GM18505 (cell line): ENCODE data around the gene PCYT2.

Experiments
- ATAC-seq: cut with Tn5 transposase; IDR thresholded peaks from one replicate; pipeline ENCODE4 v1.9.1; 2021; ENCODE audit not compliant: unreplicated experiment
- POLR2A ChIP-seq: IDR thresholded peaks from 4 replicates; pipeline ENCODE4 v1.6.1; 2011; ENCODE audit warnings: borderline replicate concordance; ENCODE audit not compliant: insufficient read depth, insufficient read length; ENCODE audit errors: extremely low read depth

Gene PCYT2

GRCh38 chr17:81951785-81952684 lies 40.8 kb upstream of the PCYT2 start:
- TF ChIP-seq POLR2A = no peak
- no peak for ATAC-seq

DNA sequence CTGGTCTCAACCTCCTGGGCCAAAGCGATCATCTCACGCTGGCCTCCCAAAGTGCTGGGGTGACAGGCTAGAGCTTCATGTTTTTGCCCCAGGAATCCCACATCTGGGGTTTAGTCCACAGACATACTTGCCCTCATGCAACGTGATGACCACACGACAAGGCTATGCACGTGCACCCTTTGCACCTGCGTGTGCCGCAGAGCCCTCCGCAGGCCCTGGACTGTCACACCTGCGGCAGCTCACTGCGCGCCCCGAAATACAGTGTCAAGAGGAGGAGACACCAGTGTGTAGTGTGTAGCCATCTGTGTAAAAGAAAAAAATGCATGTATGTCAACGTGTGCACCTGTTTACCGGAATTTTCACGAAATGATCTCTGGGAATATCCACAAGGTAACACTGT lies 39.3 kb upstream of the PCYT2 start:
- no peak for ATAC-seq
- TF ChIP-seq POLR2A = no peak

DNA sequence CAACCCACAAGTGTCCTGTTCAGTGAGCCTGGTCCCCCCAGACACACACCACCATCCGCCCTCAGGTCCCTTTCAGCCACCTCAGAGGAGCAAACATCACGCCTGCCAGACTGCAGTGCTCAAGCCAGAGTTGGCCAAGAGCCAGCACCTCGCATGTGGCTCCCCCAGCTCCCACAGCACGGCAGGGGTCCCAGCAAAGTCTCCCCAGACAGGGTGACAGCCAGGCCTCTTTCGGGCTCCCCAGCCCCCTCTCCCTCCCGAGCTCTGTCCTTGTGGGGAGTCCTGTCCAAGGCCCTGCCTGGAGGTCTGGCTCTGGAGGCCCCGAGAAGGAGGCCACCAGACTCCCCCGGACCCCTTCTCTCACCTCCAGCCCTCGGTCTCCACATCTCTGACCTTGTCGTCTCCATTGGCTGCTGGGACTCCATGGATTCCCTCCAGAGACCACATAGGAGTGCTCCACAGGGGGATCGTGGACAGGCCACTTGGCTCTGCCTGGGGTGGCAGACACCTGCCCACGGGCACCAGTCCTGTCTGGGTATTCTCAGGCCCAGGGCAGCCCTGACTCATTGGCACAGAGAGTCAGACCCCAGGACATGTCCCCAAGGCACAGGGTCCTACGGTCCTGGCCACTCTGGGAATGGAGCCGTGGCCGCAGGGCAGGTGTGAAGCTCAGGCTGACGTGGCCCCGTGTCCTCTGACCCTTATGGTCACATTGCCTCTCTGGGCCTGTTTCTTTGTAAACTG lies 37.6 kb upstream of the PCYT2 start:
- TF ChIP-seq POLR2A = no peak
- no peak for ATAC-seq

GRCh38 chr17:81947189-81947588 lies 36.0 kb upstream of the PCYT2 start, which contains the start of gene MYADML2:
MYADML2 (minus strand) TSS chr17:81947233; CDS start chr17:81941741, 5,492 bp downstream.
- TF ChIP-seq POLR2A = no peak
- ATAC-seq = no peak

DNA sequence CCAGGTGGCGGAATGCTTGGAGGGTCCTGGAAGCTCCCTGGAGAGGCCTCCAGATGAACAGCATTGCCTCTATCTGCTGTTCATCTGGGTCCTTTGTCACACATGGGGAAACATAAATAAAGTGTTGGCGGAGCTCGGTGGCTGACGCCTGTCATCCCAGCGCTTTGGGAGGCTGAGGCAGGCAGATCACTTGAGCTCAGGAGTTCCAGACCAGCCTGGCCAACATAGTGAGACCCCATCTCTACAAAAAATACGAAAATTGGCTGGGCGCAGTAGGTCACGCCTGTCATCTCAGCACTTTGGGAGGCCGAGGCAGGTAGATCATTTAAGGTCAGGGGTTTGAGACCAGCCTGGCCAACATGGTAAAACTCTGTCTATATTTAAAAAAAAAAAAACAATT lies 33.7 kb upstream of the PCYT2 start:
- no peak for TF ChIP-seq POLR2A
- no peak for ATAC-seq

DNA sequence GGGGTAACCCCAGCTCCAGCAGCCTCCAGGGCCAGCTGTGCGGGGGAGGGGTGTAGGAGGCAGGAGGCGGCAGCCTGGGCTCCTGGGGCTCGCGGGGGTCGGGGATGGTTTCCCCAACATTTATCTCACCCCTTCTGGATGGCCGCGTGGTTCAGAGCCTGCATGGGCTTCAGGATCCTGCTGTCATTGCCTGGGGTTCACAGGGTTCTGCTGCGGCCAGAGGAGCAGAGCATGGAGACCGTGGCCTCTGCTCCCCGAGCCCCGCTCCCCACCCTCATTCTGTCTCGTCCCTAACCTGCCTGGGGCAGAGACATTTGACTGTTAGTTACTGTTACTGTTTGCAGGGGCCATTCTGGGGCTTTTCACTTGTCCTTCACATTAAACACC lies 31.0 kb upstream of the PCYT2 start:
- ATAC-seq = no peak
- no peak for TF ChIP-seq POLR2A

DNA sequence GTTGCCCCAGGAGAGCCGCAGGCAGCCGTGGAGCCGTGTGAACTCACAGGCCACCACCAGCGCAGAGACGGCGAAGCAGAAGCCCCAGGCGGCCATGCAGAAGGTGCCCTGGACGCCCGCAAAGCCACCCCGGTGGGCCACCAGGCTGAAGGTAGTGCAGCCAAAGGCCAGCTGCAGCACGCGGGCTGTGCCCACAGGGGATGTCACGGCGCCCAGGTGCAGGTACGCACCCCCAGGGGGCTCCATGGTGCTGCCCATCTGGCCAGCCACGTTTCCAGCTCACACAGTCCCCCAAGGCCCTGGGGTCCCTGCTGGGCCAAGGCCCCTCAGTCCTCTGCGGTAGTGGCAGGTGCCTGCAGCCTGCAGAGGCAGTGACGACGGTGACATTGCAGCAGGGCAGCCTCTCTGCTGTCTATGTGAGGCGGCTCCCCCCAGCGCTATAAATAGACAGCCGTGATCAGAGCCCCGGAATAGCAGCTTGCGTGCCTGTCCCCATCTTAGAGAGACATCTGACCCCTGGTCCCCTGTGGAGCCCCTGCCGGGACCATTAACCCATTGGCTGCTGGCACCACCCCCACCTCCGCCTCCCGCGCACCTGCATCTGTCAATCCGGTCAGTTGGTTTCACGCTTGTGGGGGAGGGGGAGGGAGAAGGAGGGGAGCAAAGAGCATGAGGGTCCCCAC lies 30.4 kb upstream of the PCYT2 start:
- no peak for TF ChIP-seq POLR2A
- ATAC-seq = no peak

GRCh38 chr17:81940538-81941483 lies 29.6 kb upstream of the PCYT2 start:
- no peak for ATAC-seq
- no peak for TF ChIP-seq POLR2A

DNA sequence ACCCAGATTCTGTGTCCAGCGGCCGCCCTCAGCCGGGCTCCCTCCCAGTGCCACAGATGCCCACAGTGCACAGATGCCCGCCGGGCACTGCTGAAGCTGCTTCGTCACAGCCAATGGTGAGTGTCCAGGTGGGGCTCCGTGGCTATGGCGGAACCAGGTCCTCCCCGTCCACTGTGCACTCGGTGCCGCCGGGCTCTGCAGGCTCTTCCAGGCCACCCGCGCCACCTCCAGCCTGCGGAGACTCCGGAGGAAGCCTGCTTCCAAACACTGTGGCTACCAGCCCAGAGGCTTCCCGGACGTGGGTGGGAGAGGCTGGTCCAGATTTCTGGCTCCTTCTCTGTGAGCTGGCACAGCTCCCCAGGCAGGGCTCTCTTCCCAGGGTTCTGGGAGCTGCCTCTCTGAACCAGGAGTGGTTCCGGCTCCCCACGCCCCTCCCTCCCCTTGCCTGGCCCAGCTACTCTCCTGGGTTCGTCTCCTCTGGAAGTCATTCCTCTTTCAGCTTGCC lies 28.7 kb upstream of the PCYT2 start:
- no peak for TF ChIP-seq POLR2A
- no peak for ATAC-seq

DNA sequence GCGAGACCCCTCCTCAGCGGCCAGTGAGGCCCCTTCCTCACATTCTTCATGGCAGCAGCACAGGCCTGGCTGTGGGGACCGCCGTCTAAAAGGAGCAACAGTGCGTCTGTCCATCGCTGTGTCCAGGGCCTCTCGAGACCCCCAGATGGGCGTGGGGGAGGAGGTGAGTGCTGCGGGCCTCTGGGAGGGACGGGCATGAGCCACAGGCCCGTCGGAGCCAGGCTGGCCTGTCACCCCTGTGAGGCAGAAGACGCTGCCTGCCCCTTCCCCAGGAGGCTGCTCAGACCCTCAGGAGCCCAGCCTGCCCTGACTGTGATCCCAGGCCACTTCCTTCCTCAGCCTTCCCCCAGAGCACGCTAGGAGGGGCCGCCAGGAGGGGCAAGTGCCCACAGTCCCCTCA lies 28.0 kb upstream of the PCYT2 start:
- no peak for TF ChIP-seq POLR2A
- ATAC-seq = no peak

GRCh38 chr17:81935709-81936084 lies 24.5 kb upstream of the PCYT2 start:
- no peak for TF ChIP-seq POLR2A
- no peak for ATAC-seq
